DMS153 (cell line): ENCODE results near the gene PCDHGA9.
"Not testable (repeated sequence)": the region's sequence is repeated elsewhere in the genome, so short reads cannot be mapped to it uniquely, and the experiment has no call there.

Source experiments
- DNase-seq: peaks from one replicate; lab custom pipeline; 2025; lab: John Stamatoyannopoulos, UW

PCDHGA9 gene

GRCh38 chr5:141414548-141415274 lies 12.1 kb downstream of the PCDHGA9 start:
- not testable (repeated sequence) for DNase-seq

GRCh38 chr5:141415275-141415618 lies 12.7 kb downstream of the PCDHGA9 start:
- DNase-seq = not testable (repeated sequence)

- DNase-seq = not testable (repeated sequence)
Measured at GRCh38 chr5:141417494-141418172, 15.1 kb downstream of the PCDHGA9 start, which contains the start of gene PCDHGB7. Gene PCDHGB7 (plus strand): TSS chr5:141417677. CDS start chr5:141417860, 183 bp downstream.

GRCh38 chr5:141419074-141419880 lies 16.7 kb downstream of the PCDHGA9 start:
- no peak for DNase-seq

- DNase-seq = no peak
Measured at GRCh38 chr5:141420855-141421488, 18.4 kb downstream of the PCDHGA9 start, which contains the start of gene PCDHGA11. Gene PCDHGA11 (plus strand): TSS chr5:141421051. CDS start chr5:141421228, 177 bp downstream.

GRCh38 chr5:141421489-141421855 lies 18.9 kb downstream of the PCDHGA9 start:
- no peak for DNase-seq

- no peak for DNase-seq
Measured at GRCh38 chr5:141422742-141423291, 20.2 kb downstream of the PCDHGA9 start.

- DNase-seq = no peak
Measured at GRCh38 chr5:141427783-141428426, 25.3 kb downstream of the PCDHGA9 start.

GRCh38 chr5:141430332-141431113 lies 27.9 kb downstream of the PCDHGA9 start, which contains the start of gene PCDHGA12:
Gene PCDHGA12 (plus strand): TSS chr5:141430507. CDS start chr5:141430760, 253 bp downstream.
- no peak for DNase-seq

- no peak for DNase-seq
Measured at GRCh38 chr5:141431286-141431685, 28.7 kb downstream of the PCDHGA9 start.

GRCh38 chr5:141432308-141432707 lies 29.7 kb downstream of the PCDHGA9 start:
- DNase-seq = not testable (repeated sequence)

- DNase-seq = not testable (repeated sequence)
Measured at GRCh38 chr5:141432726-141433125, 30.1 kb downstream of the PCDHGA9 start.

GRCh38 chr5:141434006-141434405 lies 31.4 kb downstream of the PCDHGA9 start:
- DNase-seq = no peak

- DNase-seq = no peak
Measured at GRCh38 chr5:141437221-141437620, 34.6 kb downstream of the PCDHGA9 start.

GRCh38 chr5:141439411-141440141 lies 37.0 kb downstream of the PCDHGA9 start:
- no peak for DNase-seq

GRCh38 chr5:141440341-141440740 lies 37.8 kb downstream of the PCDHGA9 start:
- no peak for DNase-seq

GRCh38 chr5:141441571-141442170 lies 39.1 kb downstream of the PCDHGA9 start:
- no peak for DNase-seq
